Measurements from ENCODE around the gene ROBO2. TPM values are rescaled to one million over a fixed set of nuclear protein-coding genes. Genes with fewer than 3 reads are reported as not detected.

Gene ROBO2
- total and polyA plus RNA-seq, 5 donors, result 0.05 to 2.1 (median 0.39) TPM; not detected in 1

DNA sequence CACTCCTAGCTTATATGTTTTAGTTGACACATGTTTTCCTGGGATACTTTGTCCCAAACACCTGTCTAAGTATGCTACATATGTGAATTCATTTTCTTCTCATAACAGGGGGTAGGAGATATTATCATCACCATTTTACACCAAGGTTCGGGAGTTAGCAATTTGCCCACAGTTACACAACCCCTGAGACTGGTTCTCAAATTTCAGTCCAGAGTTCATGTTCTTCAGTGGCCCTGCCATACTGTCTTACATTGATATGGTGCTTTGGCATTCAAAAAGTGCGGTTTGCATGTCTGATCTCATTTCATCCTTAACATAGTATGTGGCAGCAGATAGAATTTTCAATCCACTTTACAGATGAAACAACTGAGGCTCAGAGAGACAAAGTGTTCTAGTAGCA lies 38.4 kb downstream of the ROBO2 start:
- ATAC-seq, result no peak
- Histone ChIP-seq H3K9me3 (ENCODE audit: control insufficient read depth, low read length) (no peaks in the 10 kb centered on the region), H3K4me3 (ENCODE audit: low read length) (no peak overlapping the region), H3K27me3 (ENCODE audit: control insufficient read depth, insufficient read depth) (no peaks in the 10 kb centered on the region), H3K4me1 (ENCODE audit: control insufficient read depth, insufficient read depth, low read length) (no peaks in the 10 kb centered on the region), H3K27ac (ENCODE audit: low read length) (no peak overlapping the region)
- WGBS, result 82% methylated on average over 2 of the region's 2 CpGs
- DNase-seq, result no peak
- intact Hi-C loops (cut with DNase I), result no loop called here

DNA sequence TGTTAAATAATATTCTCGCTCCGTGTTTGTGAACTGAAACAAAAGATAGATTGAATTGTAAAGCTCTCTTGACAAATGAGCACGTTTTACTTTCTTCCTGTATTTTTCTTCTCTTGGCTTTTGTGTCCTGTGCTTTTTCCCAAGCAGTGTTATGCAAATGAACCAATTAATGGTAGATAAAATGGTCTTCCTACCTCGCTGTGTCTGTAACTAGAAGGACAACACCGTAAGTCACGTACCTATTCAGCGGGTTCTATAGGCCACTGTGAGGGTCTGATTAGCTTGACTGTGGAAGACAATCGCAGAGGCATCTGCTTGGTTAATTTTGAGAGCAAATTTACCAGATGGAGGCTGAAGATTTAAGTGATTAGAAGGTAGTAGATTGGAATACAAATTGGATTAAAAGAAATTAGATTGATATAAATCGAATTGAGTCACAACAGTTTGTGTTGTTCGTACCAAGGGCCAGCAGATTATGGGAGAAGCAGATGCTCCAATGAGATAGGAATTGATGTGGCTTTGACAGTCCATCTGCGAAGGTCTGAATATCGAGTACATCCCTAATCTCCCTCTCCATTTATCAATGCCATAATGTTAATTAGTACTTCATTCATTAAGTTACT lies 40.2 kb downstream of the ROBO2 start:
- DNase-seq (no peak), ATAC-seq (no peak)
- Histone ChIP-seq H3K4me1 (ENCODE audit: control insufficient read depth, insufficient read depth, low read length) (no peaks in the 10 kb centered on the region), H3K4me3 (ENCODE audit: low read length) (no peak overlapping the region), H3K27ac (ENCODE audit: low read length) (no peak overlapping the region), H3K9me3 (ENCODE audit: control insufficient read depth, low read length) (no peaks in the 10 kb centered on the region), H3K27me3 (ENCODE audit: control insufficient read depth, insufficient read depth) (no peaks in the 10 kb centered on the region)
- intact Hi-C loops (cut with DNase I), result no loop called here
- 83% methylated on average over 12 of the region's 12 CpGs for WGBS

DNA sequence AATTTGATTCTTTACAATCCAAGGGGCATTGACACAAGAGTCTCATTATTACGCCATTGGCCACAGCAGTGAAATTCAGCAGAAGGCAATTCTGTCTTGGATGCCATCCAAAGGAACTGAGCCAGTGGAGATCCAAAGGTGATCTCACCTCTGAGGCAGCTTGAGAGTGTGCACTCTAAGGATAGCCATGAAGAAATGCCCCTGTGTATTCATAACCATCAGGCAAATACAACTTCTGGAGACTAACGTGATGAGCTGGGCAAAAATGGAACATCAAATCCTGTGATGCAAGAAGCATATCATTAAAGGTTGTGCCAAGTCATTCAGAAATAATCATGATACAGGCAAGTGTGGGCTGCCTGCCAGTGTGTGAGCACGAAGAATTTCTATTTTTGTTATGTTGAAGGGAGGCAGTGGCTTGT lies 41.4 kb downstream of the ROBO2 start:
- intact Hi-C loops (cut with DNase I), result no loop called here
- H3K4me3 ChIP-seq (ENCODE audit: low read length), result no peak overlapping the region
- DNase-seq (peak; percentile 16 to 55 (median 52)), ATAC-seq (peak; percentile 35 to 41)
- H3K27me3 ChIP-seq (ENCODE audit: control insufficient read depth, insufficient read depth), result no peaks in the 10 kb centered on the region
- H3K4me1 ChIP-seq (ENCODE audit: control insufficient read depth, insufficient read depth, low read length), result no peaks in the 10 kb centered on the region
- WGBS, result 14% methylated on average over 3 of the region's 3 CpGs
- H3K27ac ChIP-seq (ENCODE audit: low read length), result no peak overlapping the region
- no peaks in the 10 kb centered on the region for H3K9me3 ChIP-seq (ENCODE audit: control insufficient read depth, low read length)

DNA sequence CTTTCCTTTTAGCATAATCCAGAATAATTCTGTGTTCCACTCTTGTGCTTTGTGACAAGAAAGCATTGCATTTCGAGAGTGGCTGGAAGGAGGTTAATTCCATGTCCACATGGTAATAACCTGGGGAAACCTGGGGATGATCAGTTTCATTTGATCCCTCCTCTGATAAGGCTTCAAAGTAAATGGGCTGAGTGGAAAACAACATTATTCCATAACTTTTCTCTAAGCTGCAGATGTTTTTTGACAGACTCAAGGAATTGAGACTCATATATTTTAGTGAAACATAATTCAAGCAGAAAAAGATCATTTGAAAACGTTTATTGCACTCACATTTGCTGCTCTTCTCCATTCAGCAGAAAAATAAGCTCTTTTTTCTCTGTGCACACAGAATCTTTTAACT lies 44.6 kb downstream of the ROBO2 start:
- Histone ChIP-seq H3K4me1 (ENCODE audit: control insufficient read depth, insufficient read depth, low read length) (no peaks in the 10 kb centered on the region), H3K4me3 (ENCODE audit: low read length) (no peak overlapping the region), H3K9me3 (ENCODE audit: control insufficient read depth, low read length) (no peaks in the 10 kb centered on the region), H3K27ac (ENCODE audit: low read length) (no peak overlapping the region), H3K27me3 (ENCODE audit: control insufficient read depth, insufficient read depth) (no peaks in the 10 kb centered on the region)
- WGBS, result 51% methylated on average over 2 of the region's 2 CpGs
- ATAC-seq (no peak), DNase-seq (no peak)
- intact Hi-C loops (cut with DNase I), result no loop called here

DNA sequence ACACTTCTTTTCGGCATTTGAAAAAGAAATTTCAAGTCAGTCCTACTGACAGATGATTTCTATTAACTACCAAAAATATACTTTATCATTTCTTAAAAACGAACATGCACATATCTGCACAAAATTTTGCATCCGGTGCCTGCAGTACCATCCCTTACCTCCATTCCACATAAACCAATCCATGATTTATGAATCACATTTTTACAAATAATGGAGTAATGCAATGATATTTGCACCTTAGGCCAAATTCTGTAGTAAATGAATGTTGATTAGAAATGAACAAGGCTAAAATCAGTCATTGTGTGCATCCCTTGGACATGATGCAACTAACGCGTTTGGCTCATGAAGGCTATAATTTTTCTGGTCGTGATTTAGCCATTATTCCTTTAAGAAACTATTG lies 46.5 kb downstream of the ROBO2 start:
- no peak overlapping the region for H3K4me3 ChIP-seq (ENCODE audit: low read length)
- H3K27me3 ChIP-seq (ENCODE audit: control insufficient read depth, insufficient read depth), result no peaks in the 10 kb centered on the region
- WGBS, result 88% methylated on average over 6 of the region's 6 CpGs
- no peak for DNase-seq
- H3K4me1 ChIP-seq (ENCODE audit: control insufficient read depth, insufficient read depth, low read length), result no peaks in the 10 kb centered on the region
- no peak for ATAC-seq
- intact Hi-C loops (cut with DNase I), result no loop called here
- no peak overlapping the region for H3K27ac ChIP-seq (ENCODE audit: low read length)
- no peaks in the 10 kb centered on the region for H3K9me3 ChIP-seq (ENCODE audit: control insufficient read depth, low read length)

DNA sequence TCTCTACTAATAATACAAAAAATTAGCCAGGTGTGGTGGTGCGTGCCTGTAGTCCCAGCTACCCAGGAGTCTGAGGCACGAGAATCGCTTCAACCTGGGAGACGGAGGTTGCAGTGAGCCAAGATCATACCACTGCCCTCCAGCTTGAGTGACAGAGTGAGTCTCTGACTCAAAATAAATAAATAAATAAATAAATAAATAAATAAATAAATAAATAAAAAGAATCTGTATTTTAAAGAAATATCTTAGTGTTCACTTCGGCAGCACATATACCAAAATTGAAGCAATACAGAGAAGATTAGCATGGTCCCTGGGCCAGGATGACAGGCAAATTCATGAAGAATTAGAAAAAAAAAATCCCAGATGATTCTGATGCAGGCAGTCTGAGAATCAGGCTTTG lies 51.9 kb downstream of the ROBO2 start:
- Histone ChIP-seq H3K27me3 (ENCODE audit: control insufficient read depth, insufficient read depth) (no peaks in the 10 kb centered on the region), H3K9me3 (ENCODE audit: control insufficient read depth, low read length) (no peaks in the 10 kb centered on the region), H3K27ac (ENCODE audit: low read length) (no peak overlapping the region), H3K4me3 (ENCODE audit: low read length) (no peak overlapping the region), H3K4me1 (ENCODE audit: control insufficient read depth, insufficient read depth, low read length) (no peaks in the 10 kb centered on the region)
- intact Hi-C loops (cut with DNase I), result no loop called here
- WGBS, result 96% methylated on average over 5 of the region's 5 CpGs
- ATAC-seq (no peak), DNase-seq (no peak)

DNA sequence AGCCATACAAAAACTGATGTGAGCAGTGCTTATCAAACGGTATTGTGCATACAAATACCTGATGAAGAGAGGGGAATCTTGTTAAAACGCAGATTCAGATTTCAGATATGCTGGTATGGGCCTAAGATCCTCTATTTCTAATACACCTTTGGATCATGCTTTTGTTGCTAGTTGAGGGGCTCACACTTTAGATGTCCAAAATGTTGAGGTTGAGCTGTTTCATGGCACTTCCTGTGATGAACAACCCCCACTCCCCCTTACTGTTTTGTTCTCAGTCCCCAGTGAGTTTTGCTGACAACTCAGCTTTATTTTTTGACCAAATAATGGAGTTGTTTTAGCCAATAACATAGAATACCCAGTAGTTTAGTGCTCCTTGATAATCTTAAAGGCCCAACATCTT lies 53.2 kb downstream of the ROBO2 start:
- intact Hi-C loops (cut with DNase I), result no loop called here
- 41% methylated on average over 2 of the region's 2 CpGs for WGBS
- no peak for ATAC-seq
- DNase-seq, result no peak
- H3K4me3 ChIP-seq (ENCODE audit: low read length), result no peak overlapping the region
- no peaks in the 10 kb centered on the region for H3K4me1 ChIP-seq (ENCODE audit: control insufficient read depth, insufficient read depth, low read length)
- H3K27ac ChIP-seq (ENCODE audit: low read length), result no peak overlapping the region
- no peaks in the 10 kb centered on the region for H3K27me3 ChIP-seq (ENCODE audit: control insufficient read depth, insufficient read depth)
- H3K9me3 ChIP-seq (ENCODE audit: control insufficient read depth, low read length), result no peaks in the 10 kb centered on the region

DNA sequence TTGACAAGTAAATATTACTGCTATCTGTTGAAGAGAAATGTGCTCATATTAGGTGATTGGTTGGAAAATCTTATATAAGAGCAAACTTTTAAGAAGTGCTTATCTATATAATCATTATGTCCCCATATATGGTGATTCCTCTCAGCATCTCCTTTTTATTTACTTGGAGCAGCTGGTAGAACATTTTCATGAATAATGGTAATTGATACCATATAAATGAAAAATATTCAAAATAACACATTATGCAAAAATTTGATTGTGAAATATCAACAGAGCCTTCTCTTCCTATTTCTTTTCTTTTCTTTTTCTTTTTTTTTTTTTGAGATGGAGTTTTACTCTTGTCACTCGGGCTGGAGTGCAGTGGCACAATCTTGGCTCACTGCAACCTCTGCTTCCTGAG lies 56.2 kb downstream of the ROBO2 start:
- H3K9me3 ChIP-seq (ENCODE audit: control insufficient read depth, low read length), result no peaks in the 10 kb centered on the region
- no peak overlapping the region for H3K4me3 ChIP-seq (ENCODE audit: low read length)
- ATAC-seq (no peak), DNase-seq (no peak)
- intact Hi-C loops (cut with DNase I), result no loop called here
- 71% methylated on average over 1 of the region's 1 CpG for WGBS
- no peaks in the 10 kb centered on the region for H3K27me3 ChIP-seq (ENCODE audit: control insufficient read depth, insufficient read depth)
- no peak overlapping the region for H3K27ac ChIP-seq (ENCODE audit: low read length)
- no peaks in the 10 kb centered on the region for H3K4me1 ChIP-seq (ENCODE audit: control insufficient read depth, insufficient read depth, low read length)

DNA sequence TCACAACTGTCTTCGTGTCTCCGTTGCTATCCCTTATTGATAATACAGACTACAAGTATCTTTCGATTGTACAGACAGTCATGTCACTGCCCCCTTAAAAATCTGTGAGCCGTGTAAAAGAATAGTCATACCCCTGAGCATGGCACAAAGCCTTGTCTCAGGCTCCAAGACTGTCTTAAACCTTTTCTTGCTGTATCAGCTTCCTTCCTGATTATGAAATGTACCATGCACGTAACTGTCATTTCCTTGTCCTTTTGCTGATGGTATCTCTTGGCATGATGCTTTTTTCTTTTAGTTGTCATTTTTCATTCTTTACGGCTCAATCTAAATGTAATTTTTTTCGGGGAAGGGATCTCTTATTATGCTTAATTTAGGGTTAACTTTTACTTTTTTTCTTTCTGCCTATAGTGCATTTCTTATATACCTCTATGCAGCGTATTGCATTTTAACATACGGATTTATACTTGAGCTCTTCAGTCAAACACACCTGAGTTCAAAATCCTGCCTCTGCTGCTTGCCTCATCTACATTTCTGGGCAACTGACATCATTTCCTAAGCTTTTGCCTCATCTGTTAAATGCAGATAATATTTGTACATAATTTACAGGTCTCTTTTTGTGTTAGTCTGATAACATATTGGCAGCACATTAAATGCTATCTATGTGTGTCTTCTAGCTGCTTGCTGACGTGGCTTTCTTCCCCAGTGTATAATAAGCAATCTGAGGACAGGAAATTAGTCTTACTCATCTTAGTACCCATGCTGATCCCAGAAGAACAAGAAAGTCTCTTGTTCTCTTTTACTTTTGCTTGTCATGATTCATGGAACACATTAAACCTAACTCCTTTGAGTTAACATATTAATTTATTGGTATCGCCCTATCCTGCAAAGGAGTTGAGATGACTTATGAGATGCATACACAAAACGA lies 57.3 kb downstream of the ROBO2 start:
- Histone ChIP-seq H3K27me3 (ENCODE audit: control insufficient read depth, insufficient read depth) (no peaks in the 10 kb centered on the region), H3K4me3 (ENCODE audit: low read length) (no peak overlapping the region), H3K4me1 (ENCODE audit: control insufficient read depth, insufficient read depth, low read length) (no peaks in the 10 kb centered on the region), H3K9me3 (ENCODE audit: control insufficient read depth, low read length) (no peaks in the 10 kb centered on the region), H3K27ac (ENCODE audit: low read length) (no peak overlapping the region)
- no peak for DNase-seq
- ATAC-seq, result no peak
- intact Hi-C loops (cut with DNase I), result no loop called here
- 74% methylated on average over 12 of the region's 12 CpGs for WGBS

DNA sequence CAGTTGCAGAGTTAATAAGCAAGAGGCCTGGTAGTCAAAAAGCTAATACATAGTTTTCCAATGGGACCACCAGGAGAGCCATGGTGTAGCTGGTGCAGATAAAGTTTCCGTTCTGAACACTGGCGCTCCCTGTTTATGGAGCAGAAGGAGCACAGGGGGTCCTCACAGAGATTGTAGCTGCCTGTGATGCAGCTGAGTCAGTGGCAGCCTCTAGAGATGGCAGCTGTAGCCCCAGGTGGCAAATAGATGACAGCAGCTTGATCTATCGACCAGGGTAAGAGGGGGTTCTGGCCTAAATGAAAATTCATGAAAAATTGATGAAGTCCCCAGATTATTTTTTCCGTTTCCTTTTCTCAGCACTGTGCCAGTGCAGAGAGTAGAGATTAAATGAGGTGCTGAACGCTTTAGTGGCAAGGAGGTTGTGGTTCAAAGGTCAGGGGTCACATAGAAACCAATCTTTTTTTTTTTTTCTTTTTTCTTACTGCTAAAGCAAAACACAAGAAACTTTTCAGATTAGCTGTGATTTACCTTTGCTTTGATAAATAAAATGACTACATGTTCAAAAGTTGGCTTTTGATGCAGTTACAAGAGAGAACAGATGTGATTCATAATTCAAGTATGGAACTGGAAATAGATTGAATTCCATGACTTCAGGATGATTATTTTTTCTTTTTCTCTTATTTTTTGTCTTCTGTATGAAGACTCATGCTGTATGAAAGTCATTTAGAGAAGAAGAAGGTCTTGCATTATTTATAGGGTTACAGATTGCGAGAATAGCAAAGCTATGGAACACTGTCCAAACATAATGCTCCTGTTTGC lies 63.3 kb downstream of the ROBO2 start:
- Histone ChIP-seq H3K9me3 (ENCODE audit: control insufficient read depth, low read length) (no peaks in the 10 kb centered on the region), H3K4me1 (ENCODE audit: control insufficient read depth, insufficient read depth, low read length) (no peaks in the 10 kb centered on the region), H3K27ac (ENCODE audit: low read length) (no peak overlapping the region), H3K27me3 (ENCODE audit: control insufficient read depth, insufficient read depth) (no peaks in the 10 kb centered on the region), H3K4me3 (ENCODE audit: low read length) (no peak overlapping the region)
- no peak for DNase-seq
- intact Hi-C loops (cut with DNase I), result no loop called here
- no peak for ATAC-seq
- WGBS, result 84% methylated on average over 6 of the region's 6 CpGs

DNA sequence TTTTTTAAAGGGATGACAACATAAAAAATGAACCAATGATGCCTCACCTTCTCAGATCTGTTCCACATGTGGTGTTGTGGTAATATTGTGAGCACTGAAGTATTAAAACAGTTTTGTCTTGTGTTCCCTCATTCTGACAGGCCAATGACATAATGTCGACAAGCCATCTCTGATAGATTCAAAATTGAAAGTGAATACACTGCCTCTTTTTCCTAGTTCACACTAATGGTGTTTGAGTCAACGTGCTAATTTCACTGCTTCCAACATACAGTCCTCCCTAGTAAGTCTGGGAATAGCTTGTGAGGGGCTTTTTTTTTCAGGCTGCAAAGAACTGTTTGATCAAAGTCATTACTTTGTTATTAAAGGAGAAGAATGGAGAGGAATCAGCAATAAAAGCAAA lies 82.8 kb downstream of the ROBO2 start:
- DNase-seq (no peak), ATAC-seq (no peak)
- H3K4me3 ChIP-seq (ENCODE audit: low read length), result no peak overlapping the region
- H3K27ac ChIP-seq (ENCODE audit: low read length), result no peak overlapping the region
- intact Hi-C loops (cut with DNase I), result no loop called here
- WGBS, result 53% methylated on average over 2 of the region's 2 CpGs
- no peaks in the 10 kb centered on the region for H3K4me1 ChIP-seq (ENCODE audit: control insufficient read depth, insufficient read depth, low read length)
- no peaks in the 10 kb centered on the region for H3K27me3 ChIP-seq (ENCODE audit: control insufficient read depth, insufficient read depth)
- H3K9me3 ChIP-seq (ENCODE audit: control insufficient read depth, low read length), result no peaks in the 10 kb centered on the region

Data from right cardiac atrium (tissue), 5 donors.